ENCODE measurements around the gene IL10RA. TPM values are rescaled to one million over a fixed set of nuclear protein-coding genes. Genes with fewer than 3 reads are reported as not detected.

The IL10RA gene
- total and polyA plus RNA-seq, 9 of the 15 experiments (the other 6 are each of a cell fraction or from before 2014, with no cell fraction given) = 0.17 to 17.3 (median 2.9) TPM

DNA sequence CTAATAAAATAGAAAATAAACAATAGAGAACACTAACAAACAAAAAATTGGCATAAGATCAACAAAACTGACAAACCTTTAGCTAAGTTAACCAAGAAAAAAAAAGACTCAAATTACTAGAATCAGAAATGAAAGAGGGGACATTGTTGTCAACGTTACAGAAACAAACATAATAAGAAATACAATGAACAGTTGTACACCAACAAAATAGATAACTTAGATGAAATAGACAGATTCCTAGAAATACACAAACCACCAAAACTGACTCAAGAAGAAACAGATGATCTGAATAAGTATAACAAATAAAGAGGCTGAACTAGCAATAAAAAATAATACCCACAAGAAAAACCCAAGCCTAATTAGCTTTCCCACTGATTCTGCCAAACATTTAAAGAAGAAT lies 55.9 kb downstream of the IL10RA start:
- no peak for DNase-seq (ENCODE audit: extremely low read depth in 1 of 4, low spot score in 3 of 4)
- BruUV-seq (replicated peaks) = no TSS peak
- WGBS (ENCODE audit: insufficient coverage, low coverage, missing lambda C conversion rate) = 0% methylated on average over 1 of the region's 1 CpG

DNA sequence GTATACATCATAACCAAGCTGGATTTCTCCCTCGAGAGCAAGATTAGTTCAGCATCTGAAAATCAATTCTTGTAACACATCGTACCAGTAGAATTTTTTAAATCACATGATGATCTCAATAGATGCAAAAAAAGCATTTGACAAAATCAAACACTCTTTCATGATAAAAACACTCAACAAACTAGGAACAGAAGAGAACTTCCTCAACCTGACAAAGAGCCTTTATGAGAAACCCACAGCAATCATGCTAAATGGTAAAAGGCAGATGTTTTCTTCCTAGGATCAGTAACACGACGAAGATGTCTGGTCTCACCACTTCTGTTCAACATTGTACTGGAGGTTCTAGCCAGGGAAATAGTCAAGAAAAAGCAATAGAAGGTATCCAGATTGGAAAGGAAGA lies 56.6 kb downstream of the IL10RA start:
- in situ Hi-C loops (cut with MboI) = no loop called here
- no TSS peak for BruUV-seq (replicated peaks)
- CTCF ChIA-PET (ENCODE audit: low intra/inter-chr PET ratio) = no interaction called here
- Histone ChIP-seq H3K4me1 (replicated peaks in 1 of 2; ENCODE audit: control insufficient read depth in 2 of 2, insufficient read depth in 2 of 2, low read length in 2 of 2) (peaks cover 0 to 9% of the 10 kb centered on the region in 2 experiments; a peak in 2 of 5 replicates), H3K9me3 (replicated peaks; ENCODE audit: control insufficient read depth, insufficient read depth, low read depth, low read length) (no peaks in the 10 kb centered on the region), H3K79me2 (ENCODE audit: control insufficient read depth, insufficient read depth, low read length) (no peaks in the 10 kb centered on the region), H3K27me3 (ENCODE audit: control insufficient read depth in 2 of 2, insufficient read depth in 2 of 2, low read length in 2 of 2) (no peaks in the 10 kb centered on the region), H3K9ac (ENCODE audit: insufficient read depth in 1 of 2, low read depth in 2 of 2, low read length in 2 of 2) (no peak overlapping the region), H3K4me3 (no peak overlapping the region), H3K36me3 (ENCODE audit: control insufficient read depth, insufficient read depth, low read length) (no peaks in the 10 kb centered on the region), H3K27ac (ENCODE audit: extremely low read depth, low read depth, low read length) (no peak overlapping the region), H3K4me2 (ENCODE audit: insufficient read depth, low read length) (no peak overlapping the region), H2AFZ (ENCODE audit: low read depth, low read length) (no peak overlapping the region; the same call in 1 of the 2 replicates), H3K9me1 (ENCODE audit: control insufficient read depth, insufficient read depth, low read length) (no peaks in the 10 kb centered on the region), H4K20me1 (replicated peaks; ENCODE audit: control insufficient read depth, insufficient read depth, low read length) (no peaks in the 10 kb centered on the region)
- FAIRE-seq (peak; percentile 56), DNase-seq (ENCODE audit: extremely low read depth in 1 of 4, low spot score in 3 of 4) (no peak), ATAC-seq (no peak)
- TF ChIP-seq MTA3 (IDR thresholded peaks at IDR 0.05; ENCODE audit: borderline replicate concordance) (no peak), SAFB2 (IDR thresholded peaks at IDR 0.05; ENCODE audit: borderline replicate concordance, low read depth, low read length, severe bottlenecking) (no peak), ELF2 (CRISPR knock-in tag; IDR thresholded peaks at IDR 0.05) (no peak), EZH2 (IDR thresholded peaks at IDR 0.05; ENCODE audit: borderline replicate concordance, low read depth, low read length) (no peak), EHMT2 (IDR thresholded peaks at IDR 0.05) (no peak), CTCFL (IDR thresholded peaks at IDR 0.05; ENCODE audit: borderline replicate concordance, insufficient read depth, low read depth, low read length, poor library complexity, severe bottlenecking) (no peak)
- TF ChIP-seq, protein P1, sequence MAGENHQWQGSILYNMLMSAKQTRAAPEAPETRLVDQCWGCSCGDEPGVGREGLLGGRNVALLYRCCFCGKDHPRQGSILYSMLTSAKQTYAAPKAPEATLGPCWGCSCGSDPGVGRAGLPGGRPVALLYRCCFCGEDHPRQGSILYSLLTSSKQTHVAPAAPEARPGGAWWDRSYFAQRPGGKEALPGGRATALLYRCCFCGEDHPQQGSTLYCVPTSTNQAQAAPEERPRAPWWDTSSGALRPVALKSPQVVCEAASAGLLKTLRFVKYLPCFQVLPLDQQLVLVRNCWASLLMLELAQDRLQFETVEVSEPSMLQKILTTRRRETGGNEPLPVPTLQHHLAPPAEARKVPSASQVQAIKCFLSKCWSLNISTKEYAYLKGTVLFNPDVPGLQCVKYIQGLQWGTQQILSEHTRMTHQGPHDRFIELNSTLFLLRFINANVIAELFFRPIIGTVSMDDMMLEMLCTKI (IDR thresholded peaks at IDR 0.05; ENCODE audit: partially characterized antibody) = no peak
- intact Hi-C loops (cut with micrococcal nuclease) = no loop called here
- POLR2A ChIA-PET = interaction anchor here (0.5 kb wide), 1 partner anchor 96 kb away, joined by 3 read pairs; no protein-coding TSS in a partner anchor
- 48% methylated on average over 4 of the region's 4 CpGs for WGBS (ENCODE audit: insufficient coverage, low coverage, missing lambda C conversion rate)

More for the DNA sequence above, 55.9 kb downstream of the IL10RA start:
- Histone ChIP-seq H3K9ac (ENCODE audit: insufficient read depth in 1 of 2, low read depth in 2 of 2, low read length in 2 of 2) (no peak overlapping the region), H3K9me1 (ENCODE audit: control insufficient read depth, insufficient read depth, low read length) (no peaks in the 10 kb centered on the region), H3K4me1 (replicated peaks in 1 of 2; ENCODE audit: control insufficient read depth in 2 of 2, insufficient read depth in 2 of 2, low read length in 2 of 2) (peaks cover 0 to 9% of the 10 kb centered on the region in 2 experiments; a peak in 2 of 5 replicates), H2AFZ (ENCODE audit: low read depth, low read length) (no peak overlapping the region), H3K79me2 (ENCODE audit: control insufficient read depth, insufficient read depth, low read length) (no peaks in the 10 kb centered on the region), H3K36me3 (ENCODE audit: control insufficient read depth, insufficient read depth, low read length) (no peaks in the 10 kb centered on the region), H4K20me1 (replicated peaks; ENCODE audit: control insufficient read depth, insufficient read depth, low read length) (no peaks in the 10 kb centered on the region), H3K4me2 (ENCODE audit: insufficient read depth, low read length) (no peak overlapping the region), H3K9me3 (replicated peaks; ENCODE audit: control insufficient read depth, insufficient read depth, low read depth, low read length) (no peaks in the 10 kb centered on the region), H3K27me3 (ENCODE audit: control insufficient read depth in 2 of 2, insufficient read depth in 2 of 2, low read length in 2 of 2) (no peaks in the 10 kb centered on the region), H3K27ac (ENCODE audit: extremely low read depth, low read depth, low read length) (no peak overlapping the region), H3K4me3 (no peak overlapping the region)
- TF ChIP-seq, protein P2, sequence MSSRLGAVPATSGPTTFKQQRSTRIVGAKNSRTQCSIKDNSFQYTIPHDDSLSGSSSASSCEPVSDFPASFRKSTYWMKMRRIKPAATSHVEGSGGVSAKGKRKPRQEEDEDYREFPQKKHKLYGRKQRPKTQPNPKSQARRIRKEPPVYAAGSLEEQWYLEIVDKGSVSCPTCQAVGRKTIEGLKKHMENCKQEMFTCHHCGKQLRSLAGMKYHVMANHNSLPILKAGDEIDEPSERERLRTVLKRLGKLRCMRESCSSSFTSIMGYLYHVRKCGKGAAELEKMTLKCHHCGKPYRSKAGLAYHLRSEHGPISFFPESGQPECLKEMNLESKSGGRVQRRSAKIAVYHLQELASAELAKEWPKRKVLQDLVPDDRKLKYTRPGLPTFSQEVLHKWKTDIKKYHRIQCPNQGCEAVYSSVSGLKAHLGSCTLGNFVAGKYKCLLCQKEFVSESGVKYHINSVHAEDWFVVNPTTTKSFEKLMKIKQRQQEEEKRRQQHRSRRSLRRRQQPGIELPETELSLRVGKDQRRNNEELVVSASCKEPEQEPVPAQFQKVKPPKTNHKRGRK (tag; IDR thresholded peaks at IDR 0.05) = 0 out of 2 replicates have a peak, but pooled peaks have one; percentile 49
- TF ChIP-seq ZKSCAN3 (CRISPR knock-in tag; IDR thresholded peaks at IDR 0.05) = no peak
- ATAC-seq = no peak
- ChIA-PET POLR2A (interaction anchor here (0.5 kb wide), 1 partner anchor 95 kb away, joined by 3 read pairs; no protein-coding TSS in a partner anchor), CTCF (ENCODE audit: low intra/inter-chr PET ratio) (no interaction called here)
- intact Hi-C loops (cut with micrococcal nuclease) (no loop called here), in situ Hi-C loops (cut with MboI) (no loop called here)
- FAIRE-seq = no peak
